Esophagus squamous epithelium (tissue), 5 donors: ENCODE results near the gene SGCG. TPM values are rescaled to one million over a fixed set of nuclear protein-coding genes. Genes with fewer than 3 reads are reported as not detected.

Experiments used
- DNase-seq: peaks from one replicate; lab custom pipeline; 2025; lab: John Stamatoyannopoulos, UW
- H3K27ac ChIP-seq, 4 donors: fragments of 200-600 bp; sonication (generic); one replicate each; pipeline ENCODE4 v1.5.1; 2016 to 2019; ENCODE audit warnings: mild to moderate bottlenecking in 1 of 4
- H3K27me3 ChIP-seq, 4 donors: fragments of 200-600 bp; sonication (generic); 1 replicate in 3 of 4; 2 replicates in 1 of 4; pipeline versions ENCODE4 v1.5.1 to v1.6.0; 2017 to 2021; ENCODE audit warnings: antibody characterized with exemption in 1 of 4
- H3K36me3 ChIP-seq, 3 donors: fragments of 200-600 bp; sonication (generic); one replicate each; pipeline ENCODE4 v1.5.1; 2016 to 2019
- H3K4me1 ChIP-seq, 3 donors: fragments of 200-600 bp; sonication (generic); one replicate each; pipeline ENCODE4 v1.5.1; 2017 to 2019
- H3K4me3 ChIP-seq, 4 donors: fragments of 200-600 bp; sonication (generic); 1 replicate in 3 of 4; 2 replicates in 1 of 4; pipeline ENCODE4 v1.5.1; 2016 to 2019; ENCODE audit warnings: mild to moderate bottlenecking in 2 of 4, moderate library complexity in 1 of 4
- H3K9me3 ChIP-seq, 3 donors: fragments of 200-600 bp; sonication (generic); one replicate each; pipeline ENCODE4 v1.5.1; 2016 to 2019
- CTCF ChIP-seq, 6 experiments: fragments of 450-650 bp in 4 of 6; fragments of 200-600 bp in 2 of 6; sonication (generic) in 2 of 6; IDR thresholded peaks; one replicate each; pipeline ENCODE4 v1.5.1; 2016 to 2019; ENCODE audit warnings: antibody characterized with exemption in 6 of 6, mild to moderate bottlenecking in 4 of 6, moderate library complexity in 4 of 6
- POLR2A ChIP-seq, 4 donors: fragments of 450-650 bp; IDR thresholded peaks; one replicate each; pipeline ENCODE4 v1.6.1; 2017; ENCODE audit warnings: antibody characterized with exemption in 4 of 4, mild to moderate bottlenecking in 4 of 4, moderate library complexity in 3 of 4
- WGBS, 2 donors: methylation state at CpG; one replicate each; pipeline ENCODE4 v1.1.5; 2018; 5-methylcytosine and 5-hydroxymethylcytosine counted together
- intact Hi-C: fragments of 100-400 bp; cut with DNase I; formaldehyde crosslinking; loops from one replicate; pipeline ENCODE4 v1.15.0; 2022
- total RNA-seq, 4 donors: library from RNA; depleted of rRNA; stranded (reverse); fragments of >200 nt; gene quantifications; one replicate each; pipeline ENCODE4 v1.1.0, GENCODE V29; 2016
- donor health status: DM: yes; HTN: yes; CAD: no.

Gene SGCG
- total RNA-seq, 4 donors from 2014 or later: 0.57 TPM; not detected in 3

GRCh38 chr13:23175920-23176319 lies 4.9 kb upstream of the SGCG start:
- intact Hi-C loops: no loop called here

GRCh38 chr13:23182142-23182541 lies 1.4 kb downstream of the SGCG start:
- H3K9me3 ChIP-seq: no peaks in the 10 kb centered on the region
- H3K4me3 ChIP-seq: no peak overlapping the region
- TF ChIP-seq CTCF (IDR thresholded peaks at IDR 0.05) (no peak), POLR2A (IDR thresholded peaks at IDR 0.05) (no peak)
- 62 to 71% methylated on average over 2 of the region's 2 CpGs for WGBS, 2 donors
- intact Hi-C loops: no loop called here
- no peaks in the 10 kb centered on the region for H3K4me1 ChIP-seq
- no peaks in the 10 kb centered on the region for H3K36me3 ChIP-seq
- H3K27ac ChIP-seq: no peak overlapping the region
- no peaks in the 10 kb centered on the region for H3K27me3 ChIP-seq
- no peak for DNase-seq

More at GRCh38 chr13:23175920-23176319, 4.9 kb upstream of the SGCG start:
- DNase-seq: no peak
- no peaks in the 10 kb centered on the region for H3K4me1 ChIP-seq
- H3K4me3 ChIP-seq: no peak overlapping the region
- H3K27ac ChIP-seq: no peak overlapping the region
- H3K36me3 ChIP-seq: no peaks in the 10 kb centered on the region
- TF ChIP-seq CTCF (IDR thresholded peaks at IDR 0.05) (peak in 2 of 6 experiments; percentile 15 to 37), POLR2A (IDR thresholded peaks at IDR 0.05) (no peak)
- H3K27me3 ChIP-seq: no peaks in the 10 kb centered on the region
- 0% methylated on average over 1 of the region's 1 CpG for WGBS, 2 donors
- H3K9me3 ChIP-seq: no peaks in the 10 kb centered on the region

- DNase-seq: no peak
- 69 to 80% methylated on average over 7 of the region's 7 CpGs for WGBS, 2 donors
- Histone ChIP-seq H3K27me3 (no peaks in the 10 kb centered on the region), H3K4me1 (no peaks in the 10 kb centered on the region), H3K36me3 (no peaks in the 10 kb centered on the region), H3K4me3 (no peak overlapping the region), H3K9me3 (no peaks in the 10 kb centered on the region), H3K27ac (no peak overlapping the region)
- intact Hi-C loops: no loop called here
- TF ChIP-seq POLR2A (IDR thresholded peaks at IDR 0.05): no peak
- TF ChIP-seq CTCF (IDR thresholded peaks at IDR 0.05): no peak
Observed at GRCh38 chr13:23183292-23183691, 2.5 kb downstream of the SGCG start.

- Histone ChIP-seq H3K4me1 (no peaks in the 10 kb centered on the region), H3K27me3 (no peaks in the 10 kb centered on the region), H3K4me3 (no peak overlapping the region), H3K36me3 (no peaks in the 10 kb centered on the region), H3K9me3 (no peaks in the 10 kb centered on the region), H3K27ac (no peak overlapping the region)
- TF ChIP-seq CTCF (IDR thresholded peaks at IDR 0.05) (no peak), POLR2A (IDR thresholded peaks at IDR 0.05) (no peak)
- intact Hi-C loops: no loop called here
- no peak for DNase-seq
- 60 to 78% methylated on average over 6 to 9 of the region's 9 CpGs for WGBS, 2 donors
Observed at GRCh38 chr13:23185542-23185941, 4.8 kb downstream of the SGCG start.

GRCh38 chr13:23201870-23202269 lies 21.1 kb downstream of the SGCG start:
- intact Hi-C loops: no loop called here
- WGBS, 2 donors: 84 to 88% methylated on average over 5 of the region's 5 CpGs

More at GRCh38 chr13:23201870-23202269, 21.1 kb downstream of the SGCG start:
- H3K4me1 ChIP-seq: no peaks in the 10 kb centered on the region
- H3K36me3 ChIP-seq: no peaks in the 10 kb centered on the region
- no peak overlapping the region for H3K27ac ChIP-seq
- DNase-seq: no peak
- no peak for TF ChIP-seq CTCF (IDR thresholded peaks at IDR 0.05)
- TF ChIP-seq POLR2A (IDR thresholded peaks at IDR 0.05): no peak
- H3K4me3 ChIP-seq: no peak overlapping the region
- H3K9me3 ChIP-seq: no peaks in the 10 kb centered on the region
- H3K27me3 ChIP-seq: no peaks in the 10 kb centered on the region
